SKM-1 (cell line): ENCODE data around the gene SRGAP3.

Source experiments
- DNase-seq: peaks from one replicate; lab custom pipeline; 2025; ENCODE audit not compliant: unreplicated experiment; lab: John Stamatoyannopoulos, UW

Gene SRGAP3

DNA sequence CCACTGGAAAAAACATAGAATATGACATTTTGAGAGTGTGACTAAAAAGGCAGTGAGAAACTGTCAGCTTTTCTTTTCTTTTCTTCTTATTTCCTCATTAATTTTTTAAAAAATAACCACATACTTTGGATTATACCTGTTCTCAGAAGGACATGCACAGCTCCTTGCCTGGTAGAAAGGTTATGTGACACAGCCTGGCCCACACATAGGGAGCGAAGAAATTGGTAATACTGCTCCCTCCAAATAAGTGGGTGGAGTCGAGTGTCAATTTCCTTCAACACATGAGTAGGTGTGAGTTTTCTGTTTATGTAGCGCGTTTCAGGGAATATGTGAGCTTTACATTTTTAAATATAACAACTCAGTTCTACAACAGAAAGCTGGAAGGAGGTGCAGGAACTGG is 257.2 kb downstream of the SRGAP3 start:
- no peak for DNase-seq

DNA sequence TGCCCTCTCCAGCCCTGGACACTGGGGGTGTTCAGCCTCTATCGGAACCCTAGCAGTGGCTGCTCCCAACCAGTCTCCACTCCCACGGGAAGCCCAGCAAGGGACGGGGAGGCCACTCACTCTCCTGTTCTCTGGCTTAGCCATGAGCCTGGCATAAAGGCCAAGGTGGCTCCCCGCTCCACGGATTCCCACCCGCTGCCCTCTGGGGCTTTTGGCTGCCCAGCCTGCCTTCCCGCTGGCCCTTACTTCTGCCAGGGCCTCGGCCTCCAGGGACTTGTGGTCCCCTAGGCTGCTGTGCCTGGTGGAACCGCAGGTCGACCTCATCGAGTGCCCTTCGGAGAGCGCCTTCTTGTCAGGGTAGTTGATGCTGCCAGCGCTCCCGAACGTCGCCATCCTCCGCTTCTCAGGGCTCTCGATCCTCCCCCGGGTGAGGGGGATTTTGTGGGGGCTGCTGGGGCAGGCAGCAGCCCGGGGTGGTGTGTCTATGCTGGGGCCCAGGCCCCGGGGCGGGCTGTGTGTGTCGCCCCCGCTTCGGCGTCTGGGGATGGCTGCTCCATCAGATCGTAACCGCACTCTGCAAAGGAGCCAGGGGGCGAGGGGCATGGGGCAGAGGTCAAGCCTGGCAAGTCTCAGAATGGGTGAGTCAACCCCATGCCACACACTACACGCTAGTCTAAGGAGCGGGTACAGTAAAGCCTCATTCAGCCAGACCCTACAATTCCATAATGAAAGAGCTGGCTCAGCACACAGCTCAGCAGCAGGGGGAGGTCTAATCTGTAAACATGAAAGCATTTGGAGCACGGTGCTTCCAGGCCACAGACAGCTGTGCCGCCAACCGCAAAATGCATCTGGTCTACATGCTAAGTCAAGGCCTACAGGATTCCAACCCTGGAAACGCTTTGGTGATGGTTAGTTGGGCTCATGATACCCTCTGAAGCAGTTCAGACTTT is 258.9 kb downstream of the SRGAP3 start:
- no peak for DNase-seq

DNA sequence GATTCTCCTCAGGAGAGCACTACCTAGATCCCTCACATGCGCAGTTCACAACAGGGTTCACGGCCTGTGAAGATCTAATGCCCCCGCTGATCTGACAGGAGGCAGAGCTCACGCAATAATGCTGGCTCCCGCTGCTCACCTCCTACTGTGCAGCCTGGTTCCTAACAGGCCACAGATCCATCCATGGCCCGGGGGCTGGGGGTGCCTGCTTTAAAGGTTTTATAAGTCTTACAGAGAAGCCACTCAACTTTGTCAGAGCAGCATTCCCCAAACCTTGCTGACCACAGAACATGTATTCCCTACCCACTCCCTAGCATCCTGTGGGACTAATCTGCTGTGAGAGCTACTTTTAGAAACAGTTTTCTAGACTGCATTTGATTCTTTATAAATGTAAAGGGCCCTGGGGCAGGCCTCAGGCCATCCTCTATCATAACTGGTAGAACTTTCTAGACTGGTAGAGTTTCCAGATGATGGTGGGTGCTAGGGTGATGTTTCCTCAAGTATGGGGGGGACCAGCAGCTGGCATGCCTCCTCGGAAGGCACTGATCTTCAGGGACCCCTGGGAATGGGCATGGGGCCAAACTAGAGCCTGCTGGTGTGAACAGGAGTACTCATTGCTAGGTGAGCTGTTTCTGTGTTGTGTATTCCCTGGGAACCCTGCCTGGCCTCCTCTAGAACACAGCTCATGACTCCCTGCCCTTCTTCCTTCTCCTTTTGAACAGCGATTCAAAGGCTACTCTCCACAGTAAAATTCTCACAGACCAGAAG is 260.5 kb downstream of the SRGAP3 start:
- DNase-seq: no peak

- DNase-seq: no peak
These were observed 261.1 kb downstream of the SRGAP3 start for GRCh38 chr3:8988384-8988655.

GRCh38 chr3:8987645-8988383 is 261.6 kb downstream of the SRGAP3 start:
- DNase-seq: peak; percentile 33

- no peak for DNase-seq
These were observed 262.2 kb downstream of the SRGAP3 start for GRCh38 chr3:8987226-8987625.

DNA sequence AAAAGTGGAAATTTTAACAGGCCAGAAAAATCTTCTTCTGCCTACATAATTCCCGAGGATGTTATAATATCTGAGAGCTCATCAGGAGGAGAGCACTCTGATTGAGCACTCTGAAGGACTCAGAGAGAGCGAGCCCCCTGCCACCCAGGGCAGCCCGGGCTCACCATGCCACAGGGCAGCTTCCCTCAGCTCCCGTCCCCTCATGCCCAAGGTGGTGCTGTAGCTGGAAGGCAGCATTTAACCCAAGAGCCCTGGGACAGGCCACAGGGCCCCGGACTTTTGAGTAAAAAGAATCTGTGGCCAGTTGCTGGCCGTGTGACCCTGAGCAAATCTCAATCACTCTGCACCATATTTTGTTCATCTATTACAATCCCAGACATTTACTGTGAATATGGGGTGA is 262.7 kb downstream of the SRGAP3 start:
- DNase-seq: no peak

- DNase-seq: no peak
These were observed 263.6 kb downstream of the SRGAP3 start for GRCh38 chr3:8985876-8986275.

DNA sequence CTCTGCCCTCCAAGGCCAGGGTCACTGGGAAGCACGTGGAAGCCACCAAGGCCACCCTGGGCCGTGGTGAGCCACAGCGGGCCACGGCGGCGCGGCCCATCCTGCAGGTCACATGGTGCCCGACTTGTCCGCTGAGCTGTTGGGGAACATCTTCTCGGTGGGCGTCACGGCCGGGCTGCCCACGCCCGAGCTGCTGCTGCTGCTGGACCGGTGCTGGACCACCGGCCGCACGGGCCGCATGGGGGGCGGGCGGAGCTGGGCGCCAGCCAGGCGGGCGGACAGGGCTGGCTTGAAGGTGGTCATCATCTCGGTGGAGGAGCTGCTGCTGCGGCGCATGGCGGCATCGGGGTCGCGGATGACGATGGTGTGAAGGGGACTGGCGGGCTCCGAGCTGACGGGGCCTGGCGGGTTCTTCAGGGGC is 264.0 kb downstream of the SRGAP3 start:
- no peak for DNase-seq

DNA sequence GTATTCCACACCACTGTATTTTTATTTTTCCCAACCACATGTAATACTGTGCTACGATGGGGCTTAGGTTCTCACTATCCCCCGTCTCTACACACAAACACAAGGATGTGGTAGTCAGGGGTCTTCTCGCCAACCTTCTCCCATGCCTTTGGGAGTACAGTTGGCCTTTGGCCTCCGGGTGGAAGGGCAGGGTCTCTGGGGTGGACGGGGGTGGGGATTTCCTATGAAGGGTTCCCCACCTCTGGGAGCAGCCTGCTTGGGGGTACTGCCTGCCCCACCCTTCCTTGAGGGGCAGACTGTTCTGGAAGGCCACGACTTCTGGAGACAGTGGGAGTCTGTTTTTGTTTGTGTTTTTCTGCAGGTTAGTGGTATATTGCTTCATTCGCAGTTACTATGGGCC is 264.9 kb downstream of the SRGAP3 start:
- no peak for DNase-seq

DNA sequence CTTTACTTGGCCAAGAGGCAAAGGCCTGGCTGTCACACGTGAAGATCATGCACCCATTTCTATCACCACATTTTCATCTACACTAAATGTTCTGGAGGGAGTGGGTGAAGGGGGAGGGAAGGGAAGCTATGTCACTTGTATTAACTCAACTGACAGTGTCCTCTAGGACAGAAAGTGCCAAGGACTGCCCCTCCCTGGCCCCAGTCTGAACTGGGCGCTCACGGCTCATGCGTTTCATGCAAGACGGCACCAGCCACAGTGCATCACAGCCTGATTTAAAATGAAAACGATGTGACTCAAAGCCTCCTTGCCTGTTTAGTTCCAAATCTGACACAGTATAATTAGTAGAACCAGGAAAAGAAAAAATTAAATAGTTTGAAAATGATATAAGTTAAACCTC is 265.4 kb downstream of the SRGAP3 start:
- DNase-seq: no peak

DNA sequence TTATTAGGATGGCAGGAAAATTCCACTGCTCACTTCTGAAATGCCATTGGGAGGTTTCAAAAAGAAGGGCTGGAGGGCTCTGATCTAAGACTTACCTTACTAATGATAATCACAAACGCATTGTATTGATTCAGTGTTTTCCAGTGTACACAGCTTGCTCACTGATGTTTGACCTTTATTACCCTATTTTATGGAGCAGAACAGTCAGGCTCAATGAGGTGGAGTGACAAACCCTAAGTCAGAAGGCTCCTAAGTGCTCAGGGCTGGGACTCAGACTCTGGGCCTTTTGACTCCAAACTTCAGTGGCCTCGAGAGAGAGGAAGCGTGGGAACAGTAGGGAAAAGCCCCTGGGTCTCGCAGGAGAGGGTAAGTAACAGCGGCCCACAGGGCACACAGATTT is 265.9 kb downstream of the SRGAP3 start:
- no peak for DNase-seq

GRCh38 chr3:8983026-8983425 is 266.4 kb downstream of the SRGAP3 start:
- DNase-seq: no peak

GRCh38 chr3:8982509-8982908 is 266.9 kb downstream of the SRGAP3 start:
- peak; percentile 22 for DNase-seq

DNA sequence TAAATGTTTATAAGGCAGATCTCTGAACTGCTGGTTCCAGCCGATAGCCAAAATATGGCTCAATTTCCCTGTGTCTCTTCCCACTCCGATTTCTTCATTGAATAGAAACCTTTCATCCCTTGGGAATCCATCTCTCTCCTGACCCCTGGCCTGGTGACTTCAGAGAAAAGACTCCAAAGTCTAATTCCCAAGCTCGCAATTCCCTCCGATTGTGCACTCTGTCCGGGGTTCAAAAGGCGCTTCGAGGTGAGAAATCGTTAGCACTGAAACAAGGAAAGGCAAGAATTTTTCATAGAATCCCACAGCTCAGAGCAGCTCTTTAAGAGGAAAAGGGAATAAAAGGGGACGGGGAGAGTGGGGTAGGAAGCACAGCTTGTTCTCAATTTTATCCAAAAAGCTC is 267.7 kb downstream of the SRGAP3 start:
- DNase-seq: no peak

- no peak for DNase-seq
These were observed 268.1 kb downstream of the SRGAP3 start for GRCh38 chr3:8981296-8981695.

GRCh38 chr3:8980756-8981257 is 268.6 kb downstream of the SRGAP3 start:
- peak; percentile 27 for DNase-seq

DNA sequence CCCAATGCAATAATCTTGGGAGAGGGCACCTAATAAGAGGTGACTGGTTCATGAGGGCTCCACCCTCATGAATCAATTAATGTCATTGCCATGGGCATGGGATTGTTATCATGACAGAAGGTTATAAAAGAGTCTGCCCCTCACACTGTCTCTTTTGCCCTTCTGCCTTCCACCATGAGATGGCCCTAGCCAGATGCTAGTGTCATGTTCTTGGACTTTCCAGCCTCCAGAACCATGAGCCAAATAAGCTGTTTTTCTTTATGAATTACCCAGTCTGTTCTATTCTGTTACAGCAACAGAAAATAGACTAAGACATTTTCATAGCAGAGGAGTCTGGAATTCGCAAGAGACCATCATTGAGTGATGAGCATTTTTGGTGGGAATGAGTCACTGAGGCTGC is 270.2 kb downstream of the SRGAP3 start:
- DNase-seq: no peak

DNA sequence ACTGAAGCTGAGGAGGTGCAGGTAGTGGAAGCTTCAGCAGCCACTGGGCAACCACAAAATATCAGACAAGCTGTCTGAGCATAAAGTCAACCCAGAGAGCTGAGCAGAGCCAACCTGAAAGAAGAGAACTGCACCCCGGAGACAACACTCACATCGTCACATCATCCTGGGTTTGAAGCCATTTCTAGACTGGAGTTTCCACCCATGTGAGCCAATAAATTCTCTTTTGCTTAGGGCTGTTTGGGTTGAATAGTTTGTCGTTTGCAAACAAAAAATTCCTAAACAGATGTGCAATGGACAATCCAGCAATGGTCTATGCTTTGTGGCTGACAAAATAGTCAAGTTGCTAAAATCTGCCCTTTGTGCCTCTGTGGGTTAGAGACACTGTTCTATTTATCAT is 270.9 kb downstream of the SRGAP3 start:
- DNase-seq: no peak

- DNase-seq: no peak
These were observed 272.8 kb downstream of the SRGAP3 start for GRCh38 chr3:8976540-8977182.
